Nephron progenitor cell (in vitro differentiated cells): ENCODE results near the gene FURIN.
"Not testable (repeated sequence)": the region's sequence is repeated elsewhere in the genome, so short reads cannot be mapped to it uniquely, and the experiment has no call there.

ENCODE experiments used
- DNase-seq: peaks from one replicate; pipeline ENCODE4 v3.0.0; 2021
- H3K27ac Mint-ChIP-seq: 2 replicates; pipeline ENCODE4 v1.8.0; 2021; ENCODE audit warnings: mild to moderate bottlenecking, moderate library complexity, mixed read lengths
- H3K27me3 Mint-ChIP-seq: 2 replicates; pipeline ENCODE4 v1.8.0; 2021; ENCODE audit warnings: mild to moderate bottlenecking, low read depth, mixed read lengths; ENCODE audit not compliant: poor library complexity
- H3K36me3 Mint-ChIP-seq: 2 replicates; pipeline ENCODE4 v1.8.0; 2021; ENCODE audit warnings: low read depth, mixed read lengths
- H3K4me1 Mint-ChIP-seq: 2 replicates; pipeline ENCODE4 v1.8.0; 2021; ENCODE audit warnings: mixed read lengths
- H3K4me3 Mint-ChIP-seq: 2 replicates; pipeline ENCODE4 v1.8.0; 2021; ENCODE audit warnings: mild to moderate bottlenecking, moderate library complexity, mixed read lengths
- H3K9me3 Mint-ChIP-seq: 2 replicates; pipeline ENCODE4 v1.8.0; 2021; ENCODE audit warnings: mild to moderate bottlenecking, moderate library complexity, mixed read lengths
- TF ChIP-seq, protein P1 (sequence below): fragments of 200-600 bp; sonication (generic); IDR thresholded peaks from 2 replicates; pipeline ENCODE4 v1.5.0; 2021; ENCODE audit warnings: antibody characterized with exemption

FURIN gene

DNA sequence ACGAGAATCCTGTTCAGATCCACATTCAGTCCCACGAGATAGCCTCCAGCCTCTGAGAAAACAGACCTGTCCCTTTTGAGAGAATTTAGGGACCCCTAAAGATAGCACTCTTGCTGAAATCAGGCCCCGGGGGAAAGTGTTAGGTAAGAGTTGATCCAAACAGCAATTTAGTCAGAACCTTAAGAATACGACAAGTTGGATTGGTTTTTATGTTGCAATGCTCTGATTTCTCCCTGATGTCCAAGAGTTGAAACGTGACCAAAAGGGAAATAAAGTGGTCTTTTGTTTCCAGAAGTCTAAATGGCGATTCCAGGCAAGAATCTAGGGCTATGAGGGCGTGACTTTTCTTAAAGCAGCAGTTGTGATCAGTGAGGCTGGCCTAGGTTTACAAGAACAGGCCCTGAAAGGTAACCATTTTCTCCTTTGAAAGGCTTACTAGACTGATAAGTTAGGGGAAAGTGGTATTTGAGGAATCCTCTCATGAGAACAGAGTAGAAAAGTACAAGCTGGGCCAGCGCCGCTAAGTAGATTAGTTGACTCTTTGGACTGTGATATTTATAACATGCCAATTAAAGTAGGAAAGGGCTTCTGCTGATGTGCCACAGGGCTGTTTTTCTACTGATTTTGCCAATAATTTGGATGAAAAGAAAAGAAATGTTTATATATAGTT, 39.6 kb downstream of the FURIN start:
- DNase-seq: no peak
- TF ChIP-seq, protein P1, sequence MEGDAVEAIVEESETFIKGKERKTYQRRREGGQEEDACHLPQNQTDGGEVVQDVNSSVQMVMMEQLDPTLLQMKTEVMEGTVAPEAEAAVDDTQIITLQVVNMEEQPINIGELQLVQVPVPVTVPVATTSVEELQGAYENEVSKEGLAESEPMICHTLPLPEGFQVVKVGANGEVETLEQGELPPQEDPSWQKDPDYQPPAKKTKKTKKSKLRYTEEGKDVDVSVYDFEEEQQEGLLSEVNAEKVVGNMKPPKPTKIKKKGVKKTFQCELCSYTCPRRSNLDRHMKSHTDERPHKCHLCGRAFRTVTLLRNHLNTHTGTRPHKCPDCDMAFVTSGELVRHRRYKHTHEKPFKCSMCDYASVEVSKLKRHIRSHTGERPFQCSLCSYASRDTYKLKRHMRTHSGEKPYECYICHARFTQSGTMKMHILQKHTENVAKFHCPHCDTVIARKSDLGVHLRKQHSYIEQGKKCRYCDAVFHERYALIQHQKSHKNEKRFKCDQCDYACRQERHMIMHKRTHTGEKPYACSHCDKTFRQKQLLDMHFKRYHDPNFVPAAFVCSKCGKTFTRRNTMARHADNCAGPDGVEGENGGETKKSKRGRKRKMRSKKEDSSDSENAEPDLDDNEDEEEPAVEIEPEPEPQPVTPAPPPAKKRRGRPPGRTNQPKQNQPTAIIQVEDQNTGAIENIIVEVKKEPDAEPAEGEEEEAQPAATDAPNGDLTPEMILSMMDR: no peak
- Mint-ChIP-seq H3K27ac (no peak overlapping the region), H3K4me1 (peaks cover 12% of the 10 kb centered on the region), H3K9me3 (no peaks in the 10 kb centered on the region), H3K4me3 (no peak overlapping the region), H3K36me3 (peaks cover 33% of the 10 kb centered on the region), H3K27me3 (peaks cover 13% of the 10 kb centered on the region)

DNA sequence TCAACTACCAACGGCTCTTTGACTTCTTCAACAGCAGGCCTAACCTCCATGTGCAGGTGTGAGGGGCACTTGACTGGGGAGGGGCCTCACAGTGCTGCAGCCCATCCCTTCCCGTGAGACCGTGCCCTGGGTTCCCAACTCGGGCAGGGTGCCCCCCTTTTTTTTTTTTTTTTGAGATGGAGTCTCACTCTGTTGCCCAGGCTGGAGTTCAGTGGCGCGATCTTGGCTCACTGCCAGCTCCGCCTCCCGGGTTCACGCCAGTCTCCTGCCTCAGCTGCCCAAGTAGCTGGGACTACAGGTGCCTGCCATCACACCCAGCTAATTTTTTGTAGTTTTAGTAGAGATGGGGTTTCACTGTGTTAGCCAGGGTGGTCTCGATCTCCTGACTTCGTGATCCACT, 41.1 kb downstream of the FURIN start:
- H3K4me3 Mint-ChIP-seq, DNase-seq, H3K27me3 Mint-ChIP-seq, H3K4me1 Mint-ChIP-seq, H3K9me3 Mint-ChIP-seq, H3K27ac Mint-ChIP-seq: not testable (repeated sequence)
- H3K36me3 Mint-ChIP-seq: peaks cover 38% of the 10 kb centered on the region

DNA sequence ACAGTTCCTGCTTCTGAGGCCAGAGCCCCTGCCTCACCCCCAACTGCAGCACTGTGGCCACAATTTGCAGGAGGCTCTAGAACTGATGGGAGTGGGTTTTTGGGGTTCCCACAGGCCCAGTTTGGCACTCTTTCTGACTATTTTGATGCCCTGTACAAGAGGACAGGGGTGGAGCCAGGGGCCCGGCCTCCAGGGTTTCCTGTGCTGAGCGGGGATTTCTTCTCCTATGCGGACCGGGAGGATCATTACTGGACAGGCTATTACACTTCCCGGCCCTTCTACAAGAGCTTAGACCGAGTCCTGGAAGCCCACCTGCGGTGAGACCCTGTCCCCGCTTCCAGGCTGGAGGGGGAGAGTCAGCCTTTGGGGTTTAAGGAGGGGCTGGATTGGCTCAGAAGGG, 41.6 kb downstream of the FURIN start:
- no peaks in the 10 kb centered on the region for H3K9me3 Mint-ChIP-seq
- H3K27me3 Mint-ChIP-seq: peaks cover 5% of the 10 kb centered on the region
- TF ChIP-seq, protein P1: no peak
- DNase-seq: no peak
- peaks cover 38% of the 10 kb centered on the region for H3K36me3 Mint-ChIP-seq
- H3K4me3 Mint-ChIP-seq: no peak overlapping the region
- H3K4me1 Mint-ChIP-seq: peaks cover 3% of the 10 kb centered on the region
- no peak overlapping the region for H3K27ac Mint-ChIP-seq

DNA sequence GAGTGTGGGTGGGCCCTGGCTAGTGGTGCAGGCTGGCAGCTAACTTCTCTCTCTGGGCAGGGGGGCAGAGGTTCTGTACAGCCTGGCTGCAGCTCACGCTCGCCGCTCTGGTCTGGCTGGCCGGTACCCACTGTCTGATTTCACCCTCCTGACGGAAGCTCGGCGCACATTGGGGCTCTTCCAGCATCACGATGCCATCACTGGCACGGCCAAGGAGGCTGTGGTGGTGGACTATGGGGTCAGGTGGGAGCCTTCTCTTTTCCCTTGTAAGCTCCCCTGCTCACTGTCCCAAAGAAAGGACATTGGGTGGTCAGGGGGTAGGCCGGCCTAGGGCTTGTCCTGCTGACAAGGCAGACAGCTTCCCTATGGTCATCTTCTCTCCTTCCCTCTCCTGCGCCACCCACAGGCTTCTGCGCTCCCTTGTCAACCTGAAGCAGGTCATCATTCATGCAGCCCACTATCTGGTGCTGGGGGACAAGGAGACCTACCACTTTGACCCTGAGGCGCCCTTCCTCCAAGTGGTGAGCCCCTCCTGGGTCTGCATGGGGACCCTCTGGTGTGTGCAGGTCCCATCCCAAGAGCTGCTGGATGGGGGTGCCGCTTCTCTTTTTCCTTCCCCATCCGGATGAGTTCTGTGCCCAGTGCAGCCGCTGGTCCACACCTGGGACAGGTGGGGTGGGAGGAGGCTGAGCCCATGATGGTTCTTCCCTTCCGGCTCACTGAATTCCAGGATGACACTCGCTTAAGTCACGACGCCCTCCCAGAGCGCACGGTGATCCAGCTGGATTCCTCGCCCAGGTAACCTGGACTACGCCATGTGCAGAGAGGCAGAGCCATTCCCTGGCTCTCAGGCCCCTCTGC, 42.3 kb downstream of the FURIN start:
- Mint-ChIP-seq H3K36me3 (peaks cover 36% of the 10 kb centered on the region), H3K9me3 (no peaks in the 10 kb centered on the region), H3K4me3 (no peak overlapping the region), H3K27ac (no peak overlapping the region), H3K27me3 (no peaks in the 10 kb centered on the region), H3K4me1 (peaks cover 7% of the 10 kb centered on the region)
- no peak for DNase-seq
- TF ChIP-seq, protein P1: no peak

DNA sequence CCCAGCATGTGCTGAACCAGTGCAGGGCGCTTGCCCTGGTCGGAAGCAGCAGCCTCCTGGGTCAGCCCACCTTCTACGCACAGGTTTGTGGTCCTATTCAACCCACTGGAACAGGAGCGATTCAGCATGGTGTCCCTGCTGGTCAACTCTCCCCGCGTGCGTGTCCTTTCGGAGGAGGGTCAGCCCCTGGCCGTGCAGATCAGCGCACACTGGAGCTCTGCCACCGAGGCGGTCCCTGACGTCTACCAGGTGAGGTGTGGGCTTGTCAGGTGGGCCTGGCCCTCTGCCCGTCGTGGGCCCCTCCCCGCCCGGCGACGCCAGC, 42.9 kb downstream of the FURIN start:
- Mint-ChIP-seq H3K4me1 (peaks cover 13% of the 10 kb centered on the region), H3K36me3 (peaks cover 31% of the 10 kb centered on the region), H3K9me3 (no peaks in the 10 kb centered on the region), H3K27ac (no peak overlapping the region), H3K4me3 (no peak overlapping the region), H3K27me3 (no peaks in the 10 kb centered on the region)
- DNase-seq: no peak
- TF ChIP-seq, protein P1: no peak

DNA sequence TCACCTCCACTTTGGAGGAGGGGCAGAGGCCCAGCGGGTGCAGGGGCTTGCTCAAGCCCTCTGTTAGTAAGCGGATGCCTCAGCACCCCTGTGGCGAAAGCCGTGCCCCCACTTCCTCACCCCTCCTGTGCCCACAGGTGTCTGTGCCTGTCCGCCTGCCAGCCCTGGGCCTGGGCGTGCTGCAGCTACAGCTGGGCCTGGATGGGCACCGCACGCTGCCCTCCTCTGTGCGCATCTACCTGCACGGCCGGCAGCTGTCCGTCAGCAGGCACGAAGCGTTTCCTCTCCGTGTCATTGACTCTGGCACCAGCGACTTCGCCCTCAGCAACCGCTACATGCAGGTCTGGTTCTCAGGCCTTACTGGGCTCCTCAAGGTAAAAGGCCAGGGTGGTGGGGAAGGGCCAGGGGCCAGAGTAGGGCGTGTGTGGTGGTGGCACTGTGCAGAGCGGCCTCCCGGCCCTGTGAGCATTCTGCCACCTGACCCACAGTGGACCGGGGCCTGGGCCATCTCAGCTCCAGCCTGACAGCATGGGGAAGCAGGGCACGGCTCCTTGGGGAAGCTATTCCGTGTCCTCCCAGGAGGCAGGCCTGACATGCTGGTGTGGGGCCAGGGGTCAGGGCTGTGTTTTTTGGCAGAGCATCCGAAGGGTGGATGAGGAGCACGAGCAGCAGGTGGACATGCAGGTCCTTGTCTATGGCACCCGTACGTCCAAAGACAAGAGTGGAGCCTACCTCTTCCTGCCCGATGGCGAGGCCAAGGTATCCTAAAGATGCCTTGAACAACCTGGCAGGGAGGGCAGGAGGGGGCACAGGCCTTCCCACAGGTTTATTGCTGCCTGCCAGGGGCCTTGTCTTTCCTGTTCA, 43.8 kb downstream of the FURIN start:
- no peaks in the 10 kb centered on the region for H3K9me3 Mint-ChIP-seq
- no peak overlapping the region for H3K4me3 Mint-ChIP-seq
- H3K4me1 Mint-ChIP-seq: peaks cover 16% of the 10 kb centered on the region
- H3K27ac Mint-ChIP-seq: no peak overlapping the region
- no peak for DNase-seq
- TF ChIP-seq, protein P1: no peak
- no peaks in the 10 kb centered on the region for H3K27me3 Mint-ChIP-seq
- H3K36me3 Mint-ChIP-seq: peaks cover 32% of the 10 kb centered on the region
